Posterior vena cava (tissue), 2 donors: Measurements from ENCODE around the gene IMPA2. TPM values are rescaled to one million over a fixed set of nuclear protein-coding genes. Genes with fewer than 3 reads are reported as not detected.
A peak's percentile ranks its signal among the peaks of the same experiment; 100 is the strongest.

ENCODE experiments used
- DNase-seq: peaks from one replicate; pipeline ENCODE4 v3.0.0-alpha.2; 2020; ENCODE audit warnings: low spot score
- intact Hi-C, 2 donors: fragments of 100-400 bp; cut with DNase I; formaldehyde crosslinking; loops; one replicate each; pipeline versions ENCODE4 v1.14.1 to v1.14.2; 2022 to 2023
- total RNA-seq, 2 donors: library from RNA; stranded (reverse); fragmentation: NEBNext Ultra II Directional; extraction: Animal tissue kit (Norgen Biotek cat#: 25700); gene quantifications; one replicate each; pipeline ENCODE4 v1.2.1, GENCODE V29; 2021
- donor health status: DM: yes; HTN: yes; CAD: no.
- donor health status: DM: yes; HTN: yes; CAD: no.

IMPA2 gene
- total RNA-seq, 2 donors from 2014 or later: 14.9 to 31.5 TPM

DNA sequence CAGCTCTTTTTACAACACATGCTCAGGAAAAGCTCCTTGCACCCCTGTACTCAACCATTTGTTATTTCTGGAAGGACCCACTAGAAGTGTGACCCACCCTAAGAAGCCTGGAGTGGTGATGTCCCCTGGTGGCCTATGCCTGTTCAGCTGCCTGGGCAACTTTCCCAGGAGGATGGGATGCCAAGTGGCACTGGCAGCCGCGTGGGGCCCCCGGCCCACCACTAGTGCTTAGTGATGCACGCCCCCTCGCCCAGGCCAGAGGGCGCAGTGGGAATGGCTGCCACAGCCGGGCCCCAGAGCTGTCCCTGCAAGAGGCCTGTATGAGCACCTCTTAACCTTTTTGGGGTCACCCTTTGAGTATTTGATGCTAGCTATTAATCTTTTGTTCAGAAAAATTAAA lies 18.1 kb downstream of the IMPA2 start:
- DNase-seq: no peak

GRCh38 chr18:12000072-12000659 lies 18.9 kb downstream of the IMPA2 start:
- intact Hi-C loops: loop anchor here in 1 of 2 donors (10.0 kb wide), 1 partner anchor 65 kb away; no protein-coding TSS in a partner anchor
- no peak for DNase-seq

More for the DNA sequence above, 18.1 kb downstream of the IMPA2 start:
- intact Hi-C loops: no loop called here

DNA sequence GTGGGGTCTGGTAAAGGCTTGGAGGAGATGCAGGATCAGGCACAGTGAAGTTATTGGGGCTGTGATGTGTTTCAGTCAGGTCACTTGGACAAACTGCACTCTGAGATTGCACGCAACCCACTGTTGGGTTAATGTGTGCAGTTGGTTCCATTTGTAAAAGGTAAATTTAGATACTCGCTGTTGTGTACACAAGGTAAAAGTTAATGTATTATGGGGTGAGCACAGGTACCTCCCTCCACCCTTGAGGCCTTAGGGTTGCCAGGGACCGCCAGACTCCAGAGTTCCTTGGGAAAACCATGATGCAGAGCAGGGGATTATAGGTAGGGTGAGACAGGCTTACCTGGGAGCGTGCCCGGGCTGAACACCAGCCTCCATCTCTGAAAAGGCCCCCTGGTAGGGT lies 20.1 kb downstream of the IMPA2 start:
- DNase-seq: no peak
- intact Hi-C loops: loop anchor here in 1 of 2 donors (10.0 kb wide), 1 partner anchor 63 kb away; no protein-coding TSS in a partner anchor

DNA sequence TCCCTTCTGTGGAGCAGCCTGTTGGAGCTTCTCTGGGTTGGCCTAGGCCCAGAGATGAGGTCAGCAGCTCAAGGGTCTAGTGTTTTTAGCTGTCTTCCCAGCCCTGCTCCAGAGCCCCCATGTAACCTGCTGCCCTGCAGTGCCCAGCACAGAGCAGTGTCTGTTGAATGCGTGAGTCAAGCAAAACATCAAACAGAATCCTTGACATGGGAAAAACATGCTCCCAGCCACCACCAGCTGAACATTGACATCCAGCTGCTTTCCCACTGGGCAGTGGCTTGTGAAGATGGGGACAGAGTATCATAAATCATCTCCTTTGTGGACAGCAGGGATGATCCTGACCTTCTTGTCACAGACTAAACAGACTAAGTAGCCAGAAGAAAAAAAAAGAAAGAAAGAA lies 22.6 kb downstream of the IMPA2 start:
- peak; percentile 49 for DNase-seq

DNA sequence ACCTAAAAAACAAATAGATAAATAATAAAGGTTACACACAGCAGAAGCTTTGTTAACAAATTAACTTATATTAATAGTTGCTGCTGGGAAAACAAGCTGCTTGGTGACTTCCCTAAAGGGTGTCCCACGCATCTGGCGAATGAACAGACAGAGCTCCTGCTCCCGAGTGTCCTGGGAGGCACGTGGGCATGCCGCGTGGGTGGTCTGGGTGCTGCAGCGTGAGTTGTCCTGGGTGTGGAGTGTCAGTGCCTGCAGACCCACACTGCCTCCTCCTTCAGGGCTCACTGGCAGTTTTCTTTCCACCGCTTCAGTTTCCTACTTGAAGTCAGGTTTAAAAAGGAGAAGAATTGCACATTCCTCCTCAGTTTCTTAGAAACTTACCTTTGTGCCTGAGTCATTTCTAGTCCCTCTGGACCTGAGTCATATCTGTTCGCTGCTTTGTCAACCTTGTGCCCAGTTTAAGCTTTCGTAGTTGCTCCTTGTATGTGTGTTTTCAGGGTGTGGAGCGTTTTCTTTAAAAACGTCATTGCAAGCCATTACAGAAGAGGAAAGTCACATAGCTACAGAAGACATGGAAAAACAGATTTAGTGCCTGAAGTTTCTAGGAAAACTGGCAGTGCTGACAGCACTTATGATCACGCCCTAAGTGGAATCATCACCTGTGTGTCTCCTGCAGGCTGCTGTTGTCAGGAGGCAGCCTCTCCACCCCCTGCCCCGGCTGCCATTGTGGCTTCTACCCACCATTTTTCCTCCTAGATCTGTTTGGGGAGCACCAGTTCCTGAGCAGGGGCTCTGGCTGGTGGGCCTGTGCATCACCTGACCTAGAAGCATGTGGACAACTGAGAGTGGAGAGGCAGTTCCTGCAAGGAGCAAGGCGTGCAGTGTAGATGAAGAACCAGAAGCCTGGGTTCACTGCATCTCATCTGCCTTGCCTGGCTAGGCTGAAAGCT lies 24.5 kb downstream of the IMPA2 start:
- intact Hi-C loops: loop anchor here in 1 of 2 donors (10.0 kb wide), 1 partner anchor 59 kb away; no protein-coding TSS in a partner anchor
- peak; percentile 40 for DNase-seq

More for the DNA sequence above, 22.6 kb downstream of the IMPA2 start:
- intact Hi-C loops: loop anchor here in 1 of 2 donors (10.0 kb wide), 1 partner anchor 61 kb away; no protein-coding TSS in a partner anchor

- intact Hi-C loops: loop anchor here in 1 of 2 donors (10.0 kb wide), 1 partner anchor 58 kb away; no protein-coding TSS in a partner anchor
- DNase-seq: no peak
Measured at GRCh38 chr18:12006488-12006840, 25.2 kb downstream of the IMPA2 start.

GRCh38 chr18:12007063-12007462 lies 25.8 kb downstream of the IMPA2 start:
- peak; percentile 68 for DNase-seq
- intact Hi-C loops: loop anchor here in 1 of 2 donors (10.0 kb wide), 1 partner anchor 58 kb away; no protein-coding TSS in a partner anchor

GRCh38 chr18:12008181-12008767 lies 27.0 kb downstream of the IMPA2 start:
- intact Hi-C loops: loop anchor here in 1 of 2 donors (10.0 kb wide), 1 partner anchor 57 kb away; no protein-coding TSS in a partner anchor
- peak; percentile 48 for DNase-seq

DNA sequence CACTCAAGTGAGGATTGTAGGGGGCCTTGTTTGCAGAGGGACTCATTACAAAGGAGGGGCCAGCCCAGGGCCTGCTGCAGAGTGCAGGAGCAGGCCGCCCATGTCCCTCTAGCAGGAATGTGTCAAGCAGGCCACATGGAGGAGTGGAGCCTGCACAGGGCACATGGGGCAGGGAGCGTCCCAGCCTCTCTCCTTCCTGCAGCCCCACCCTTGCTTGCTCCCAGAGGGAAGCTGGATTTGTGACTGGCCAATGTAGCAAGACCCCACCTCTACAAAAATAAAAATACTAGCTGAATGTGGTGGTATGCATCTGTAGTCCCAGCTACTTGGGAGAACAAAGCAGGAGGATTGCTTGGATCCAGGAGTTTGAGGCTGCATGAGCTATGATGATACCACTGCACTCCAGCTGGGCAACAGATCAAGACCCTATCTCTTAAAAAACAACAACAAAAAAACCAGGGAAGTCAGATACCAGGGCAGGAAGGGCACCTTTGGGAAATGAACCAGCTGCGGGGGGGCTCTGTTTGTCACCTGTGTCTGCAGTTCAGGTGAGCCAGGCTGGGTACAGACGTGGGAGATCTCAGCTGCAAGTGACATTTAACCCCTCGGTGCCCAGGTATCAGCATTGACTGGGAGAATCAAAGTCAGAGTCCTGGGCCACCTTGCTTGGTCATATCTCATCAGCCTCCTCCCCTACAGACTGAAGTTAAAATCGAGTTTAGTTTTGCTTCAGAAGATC lies 27.7 kb downstream of the IMPA2 start:
- peak; percentile 48 for DNase-seq

GRCh38 chr18:12009581-12010140 lies 28.4 kb downstream of the IMPA2 start:
- intact Hi-C loops: loop anchor here in 1 of 2 donors (10.0 kb wide), 1 partner anchor 55 kb away; no protein-coding TSS in a partner anchor
- DNase-seq: peak; percentile 55

More for the DNA sequence above, 27.7 kb downstream of the IMPA2 start:
- intact Hi-C loops: loop anchor here in 1 of 2 donors (10.0 kb wide), 1 partner anchor 56 kb away; no protein-coding TSS in a partner anchor

- DNase-seq: peak; percentile 46
- intact Hi-C loops: no loop called here
Measured at GRCh38 chr18:12010187-12010802, 29.0 kb downstream of the IMPA2 start.

GRCh38 chr18:12011199-12011956 lies 30.1 kb downstream of the IMPA2 start:
- DNase-seq: peak; percentile 31
- intact Hi-C loops: no loop called here

DNA sequence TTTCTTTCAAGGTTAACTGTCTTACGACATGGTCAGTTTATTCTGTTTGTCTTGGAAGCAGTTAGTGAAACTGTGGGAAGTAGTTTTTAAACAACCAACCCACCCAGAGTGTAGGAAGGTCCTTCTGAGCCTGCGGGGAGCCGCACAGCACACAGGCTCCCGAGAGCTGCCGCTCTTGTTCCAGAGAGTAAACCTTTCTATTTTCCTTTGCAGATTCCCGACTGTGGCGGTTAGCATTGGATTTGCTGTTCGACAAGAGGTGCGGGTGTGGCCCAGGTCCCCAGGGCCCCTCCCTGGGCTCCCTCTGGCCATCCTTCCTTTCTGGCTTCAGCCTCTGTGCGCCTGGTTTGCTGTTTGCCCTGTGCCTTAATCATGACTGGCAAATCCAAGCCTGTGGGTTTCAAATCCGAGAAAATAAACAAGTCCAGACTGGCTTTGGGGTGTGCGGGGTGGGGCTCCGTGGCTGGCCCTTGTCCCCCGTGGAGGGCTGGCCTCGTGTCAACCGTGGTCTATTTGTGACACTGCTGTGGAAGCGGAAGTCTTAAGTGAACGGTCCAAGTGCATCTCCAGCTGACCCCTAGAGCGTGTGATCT lies 30.7 kb downstream of the IMPA2 start:
- peak; percentile 72 for DNase-seq
- intact Hi-C loops: no loop called here

DNA sequence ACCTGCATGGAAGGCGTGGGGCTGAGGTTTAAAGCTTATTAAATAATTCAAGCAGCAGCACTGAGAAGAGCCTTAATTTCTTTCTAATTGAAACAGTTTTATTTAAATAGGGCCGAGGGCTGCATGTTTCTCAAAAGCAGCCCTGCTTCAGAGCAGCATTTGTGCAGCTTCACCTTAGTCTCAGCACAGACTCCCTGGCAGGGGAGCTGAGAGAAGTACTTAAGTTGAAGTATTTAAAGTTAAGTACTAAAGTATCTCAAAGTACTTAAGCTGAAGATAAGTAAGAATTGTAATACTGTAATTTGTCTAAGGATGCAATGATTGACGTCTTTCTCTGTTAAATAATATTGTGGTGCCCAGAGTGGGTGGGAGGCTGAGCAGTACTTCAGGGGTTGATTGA lies 31.4 kb downstream of the IMPA2 start:
- intact Hi-C loops: no loop called here
- peak; percentile 5 for DNase-seq

- peak; percentile 73 for DNase-seq
- intact Hi-C loops: no loop called here
Measured at GRCh38 chr18:12013186-12013916, 32.0 kb downstream of the IMPA2 start.

GRCh38 chr18:12014086-12014485 lies 32.8 kb downstream of the IMPA2 start:
- peak; percentile 79 for DNase-seq
- intact Hi-C loops: no loop called here
